Esophagus mucosa (tissue), 1 donor: ENCODE results near the gene LONP2. TPM values are rescaled to one million over a fixed set of nuclear protein-coding genes. Genes with fewer than 3 reads are reported as not detected.
A peak's percentile ranks its signal among the peaks of the same experiment; 100 is the strongest.
"Not testable (repeated sequence)": the region's sequence is repeated elsewhere in the genome, so short reads cannot be mapped to it uniquely, and the experiment has no call there.

Source experiments
- ATAC-seq: fragments of 200-7000 bp; cut with Tn5 transposase; one replicate; pipeline ENCODE4 v1.9.1; 2020
- total RNA-seq: library from RNA; stranded (reverse); gene quantifications from one replicate; pipeline ENCODE4 v1.2.4, GENCODE V29; 2023
- donor health status: DM: yes; HTN: yes; CAD: no.

The LONP2 gene
- total RNA-seq, 1 donor from 2014 or later: 36.2 TPM

DNA sequence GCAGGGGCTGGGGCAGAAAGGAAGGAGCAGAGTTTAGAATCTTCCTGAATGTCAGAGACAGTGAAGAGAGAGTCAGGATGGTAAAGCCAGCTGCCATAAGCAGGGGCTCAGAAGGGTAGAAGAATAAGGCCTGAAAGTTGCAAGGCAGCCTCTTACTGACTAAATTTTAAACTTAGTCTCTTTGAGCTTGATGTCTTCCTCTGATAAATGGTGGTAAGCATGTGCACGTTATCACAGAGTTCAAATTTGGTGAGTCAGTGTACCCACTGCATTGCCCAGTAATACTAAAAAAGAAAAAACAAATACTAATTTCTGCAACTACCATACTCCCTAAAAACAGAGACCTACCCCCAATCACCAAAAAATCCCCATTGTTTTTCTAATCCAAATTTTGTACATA, 96.0 kb downstream of the LONP2 start:
- no peak for ATAC-seq

DNA sequence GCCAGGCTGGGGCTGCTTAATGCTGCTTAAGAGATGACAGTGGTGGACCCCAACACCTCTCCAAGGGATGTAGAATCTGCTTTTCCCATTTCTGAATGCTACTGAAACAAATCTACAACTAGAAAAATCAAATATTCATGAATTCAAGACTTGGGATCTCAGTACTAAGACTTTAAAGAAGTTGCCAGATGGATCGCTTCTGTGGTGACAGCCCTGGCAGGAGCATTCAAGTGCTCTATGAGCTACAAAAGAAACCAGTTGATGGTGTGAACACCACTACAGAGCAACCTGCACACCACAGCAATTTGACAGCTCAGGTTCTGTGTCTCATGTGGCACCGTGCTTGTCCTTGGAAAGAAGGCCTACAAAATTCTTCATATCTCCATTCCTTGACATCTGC, 98.5 kb downstream of the LONP2 start:
- no peak for ATAC-seq

DNA sequence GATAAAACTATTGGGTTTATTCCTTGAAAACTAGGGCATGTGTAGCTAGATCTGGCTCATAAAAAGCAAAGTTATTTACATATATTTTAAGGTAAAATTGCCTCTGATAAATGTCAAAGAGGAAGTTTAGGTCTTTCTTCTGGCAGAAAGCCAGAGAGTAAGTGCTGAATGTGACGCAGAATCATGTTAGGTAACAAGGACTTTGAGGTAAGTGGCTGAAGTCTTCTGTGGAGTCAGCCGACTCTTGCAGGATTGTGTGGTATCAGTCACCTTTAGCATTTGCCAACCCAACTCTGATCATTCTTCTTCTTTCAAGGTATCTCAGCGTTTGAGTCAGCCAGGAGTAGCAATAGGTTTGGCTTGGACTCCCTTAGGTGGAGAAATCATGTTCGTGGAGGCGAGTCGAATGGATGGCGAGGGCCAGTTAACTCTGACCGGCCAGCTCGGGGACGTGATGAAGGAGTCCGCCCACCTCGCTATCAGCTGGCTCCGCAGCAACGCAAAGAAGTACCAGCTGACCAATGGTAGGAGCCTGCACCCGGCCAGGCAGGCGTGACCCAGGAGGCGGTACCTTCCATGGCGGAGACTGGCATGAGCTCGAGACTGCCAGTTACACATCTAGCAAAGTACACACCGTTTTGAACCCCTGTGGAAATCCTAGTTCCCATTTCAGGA, 103.2 kb downstream of the LONP2 start:
- ATAC-seq: no peak

DNA sequence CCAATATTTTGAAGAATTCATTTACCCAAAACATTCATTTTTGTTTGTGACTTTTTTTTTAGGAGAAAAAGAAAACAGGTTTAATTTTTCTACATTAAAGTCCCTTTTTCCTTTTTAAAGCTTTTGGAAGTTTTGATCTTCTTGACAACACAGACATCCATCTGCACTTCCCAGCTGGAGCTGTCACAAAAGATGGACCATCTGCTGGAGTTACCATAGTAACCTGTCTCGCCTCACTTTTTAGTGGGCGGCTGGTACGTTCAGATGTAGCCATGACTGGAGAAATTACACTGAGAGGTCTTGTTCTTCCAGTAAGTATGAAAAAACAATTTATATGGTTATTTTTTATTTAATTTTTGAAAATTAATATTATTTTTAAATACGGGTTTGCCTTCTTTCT, 103.9 kb downstream of the LONP2 start:
- ATAC-seq: no peak

DNA sequence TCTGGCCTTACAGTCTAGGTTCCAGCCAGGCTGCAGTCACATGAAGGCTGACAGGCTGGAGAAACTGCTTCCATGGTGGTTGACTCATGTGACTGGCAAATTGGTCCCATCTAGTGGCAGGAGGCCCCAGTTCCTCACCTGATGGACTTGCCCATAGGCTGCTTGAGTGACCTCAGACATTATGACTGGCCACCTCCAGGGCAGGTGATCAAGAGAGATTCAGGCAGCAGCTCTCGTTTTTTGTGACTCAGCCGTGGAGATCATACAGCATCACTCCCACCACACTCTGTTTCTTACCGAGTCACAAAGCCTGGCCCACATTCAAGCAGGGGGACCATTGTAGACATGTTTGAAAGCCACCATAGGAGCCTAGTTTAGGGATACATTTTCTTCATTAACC, 106.6 kb downstream of the LONP2 start:
- ATAC-seq: peak; percentile 52

DNA sequence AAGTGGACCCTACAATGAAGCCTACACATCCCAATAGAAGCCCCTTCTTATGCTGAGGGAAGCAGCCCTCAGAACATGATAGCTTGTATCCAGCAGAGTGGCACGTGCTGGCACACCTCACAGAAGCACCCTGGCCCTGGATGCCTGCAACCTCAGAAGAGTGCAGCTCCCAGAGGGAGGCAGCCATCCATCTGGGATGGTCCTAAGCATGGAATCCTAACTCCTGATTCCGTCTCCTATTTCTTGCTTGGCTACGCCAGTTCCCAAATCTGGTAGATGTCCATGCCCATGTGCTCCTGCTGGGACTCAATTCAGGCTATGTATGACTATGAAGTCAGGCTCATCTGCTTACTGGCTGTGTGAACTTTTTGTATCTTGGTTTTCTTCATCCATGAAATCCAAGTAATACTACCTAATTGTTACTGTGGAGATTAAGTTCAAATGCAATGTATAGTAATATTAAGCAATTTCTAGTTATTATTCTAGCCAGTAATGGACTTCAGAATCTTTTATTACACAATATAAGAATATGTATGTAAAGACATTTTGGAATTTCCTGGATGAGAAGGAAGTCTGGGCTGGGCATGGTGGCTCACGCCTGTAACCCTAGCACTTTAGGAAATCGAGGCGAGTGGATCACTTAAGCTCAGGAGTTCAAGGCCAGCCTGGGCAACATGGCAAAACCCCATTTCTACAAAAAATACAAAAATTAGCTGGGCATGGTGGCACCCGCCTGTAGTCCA, 108.7 kb downstream of the LONP2 start:
- ATAC-seq: no peak

DNA sequence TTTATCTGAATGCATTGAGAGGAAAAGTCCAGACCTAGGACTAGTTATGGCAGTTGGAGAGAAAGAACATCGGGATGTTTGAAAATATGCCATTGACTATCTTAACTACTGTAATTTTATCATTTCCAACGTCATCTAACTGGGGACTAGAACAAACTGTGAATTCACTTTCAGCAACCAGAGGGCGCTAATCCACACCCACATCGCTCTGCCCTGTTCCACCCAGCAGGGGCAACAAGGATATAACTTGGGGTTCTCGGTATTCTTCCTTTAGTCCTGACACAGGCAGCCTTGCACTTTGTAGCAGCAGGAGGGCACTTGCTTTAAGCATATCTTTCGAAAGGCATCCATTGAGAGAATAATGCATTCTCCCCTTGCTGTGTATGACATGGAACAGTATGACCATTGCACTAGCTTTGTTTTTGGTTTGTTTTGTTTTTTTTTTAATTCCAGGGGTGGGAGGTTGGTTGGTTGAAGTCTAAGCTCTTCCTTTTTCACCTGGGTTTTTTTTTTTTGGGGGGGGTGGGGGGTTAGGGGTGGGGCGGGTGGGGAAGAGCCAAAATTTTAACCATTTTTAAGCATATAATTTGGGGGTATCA, 109.6 kb downstream of the LONP2 start:
- ATAC-seq: peak; percentile 84

DNA sequence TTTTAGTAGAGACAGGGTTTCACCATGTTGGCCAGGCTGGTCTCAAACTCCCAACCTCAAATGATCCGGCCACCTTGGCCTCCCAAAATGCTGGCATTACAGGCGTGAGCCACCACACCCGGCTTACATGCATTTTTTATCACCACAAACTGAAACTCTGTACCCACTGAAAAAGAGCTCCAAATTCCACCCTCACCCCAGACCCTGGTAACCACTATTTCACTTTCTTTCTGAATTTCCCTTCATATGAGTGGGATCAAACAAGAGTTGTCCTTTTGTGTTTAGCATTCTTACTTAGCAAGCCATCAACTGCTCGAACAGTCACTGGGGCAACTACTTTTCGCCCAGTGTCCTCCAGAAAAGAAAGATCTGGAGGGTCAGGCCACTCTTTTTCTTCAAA, 110.3 kb downstream of the LONP2 start:
- ATAC-seq: not testable (repeated sequence)

DNA sequence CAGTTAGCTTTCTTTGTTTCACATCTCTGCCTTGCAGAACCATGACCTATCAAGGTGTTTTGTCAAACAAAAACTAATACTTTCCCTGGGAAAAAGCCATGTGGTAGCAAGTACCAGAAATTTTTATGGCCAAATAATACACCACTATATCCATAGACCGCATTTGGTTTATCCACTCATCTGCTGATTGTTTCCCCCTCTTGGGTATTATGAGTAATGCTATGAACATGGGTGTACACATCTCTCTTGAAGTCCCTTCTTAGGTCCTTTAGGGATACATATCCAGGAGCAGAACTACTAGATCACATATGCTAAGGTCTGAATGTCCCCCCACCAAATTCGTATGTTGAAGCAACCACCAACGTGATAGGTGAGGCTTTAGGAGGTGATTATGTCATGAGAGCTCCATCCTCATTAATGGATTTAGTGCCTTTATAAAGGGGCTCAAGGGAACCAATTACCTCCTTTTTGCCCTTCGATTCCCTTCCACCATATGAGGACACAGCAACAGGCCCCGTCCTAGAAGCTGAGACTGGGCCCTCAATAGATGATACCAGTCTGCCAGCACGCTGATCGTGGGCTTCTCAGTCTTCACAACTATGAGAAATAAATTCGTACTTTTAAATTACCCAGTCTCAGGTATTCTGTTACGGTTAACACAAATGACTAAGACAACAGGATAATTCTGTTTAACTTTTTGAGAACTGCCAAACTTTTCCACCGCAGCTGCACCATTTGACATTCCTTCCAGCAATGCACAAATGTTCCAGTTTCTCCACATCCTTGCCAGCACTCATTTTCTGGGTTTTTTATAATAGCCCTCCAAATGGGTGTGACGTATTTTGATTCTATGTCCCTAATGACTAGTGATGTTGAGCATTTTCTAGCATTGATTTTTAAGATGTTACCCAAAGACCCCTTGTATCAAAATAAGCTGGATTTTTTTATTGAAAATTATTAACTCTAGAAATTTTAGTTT, 111.1 kb downstream of the LONP2 start:
- no peak for ATAC-seq

DNA sequence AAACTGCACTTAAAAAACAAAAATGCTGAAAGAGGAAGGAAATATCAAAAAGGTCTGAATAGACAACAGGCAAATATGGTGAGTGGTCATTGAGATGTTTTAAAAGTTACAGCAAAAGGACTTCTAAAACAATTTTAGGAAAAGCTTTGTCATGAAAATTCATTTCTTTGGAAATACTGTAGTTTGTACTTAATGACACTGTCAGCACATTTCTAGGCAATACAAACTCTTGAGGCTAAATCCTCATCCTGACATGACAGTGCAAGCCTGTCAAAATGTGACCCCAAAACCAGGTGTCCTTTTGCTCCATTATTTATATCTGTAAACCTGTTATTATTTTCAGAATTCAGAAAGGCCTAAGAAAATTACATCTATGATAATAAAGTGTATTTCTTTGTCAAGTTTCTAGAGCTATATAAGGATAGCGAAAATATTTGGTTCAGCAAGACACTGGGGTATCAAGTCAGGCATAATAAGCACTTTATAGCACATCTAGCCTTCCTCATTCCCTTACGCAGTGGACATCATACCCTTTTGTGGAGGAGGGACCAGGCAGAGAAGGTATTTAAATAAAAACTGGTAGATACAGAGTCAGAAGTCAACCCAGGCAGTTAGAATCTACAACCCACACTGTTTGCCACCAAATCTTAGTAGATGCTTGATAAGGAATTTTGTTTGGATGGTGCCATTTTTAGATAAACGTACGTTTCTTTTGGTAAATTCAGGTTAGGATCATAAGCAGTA, 112.7 kb downstream of the LONP2 start:
- ATAC-seq: no peak

DNA sequence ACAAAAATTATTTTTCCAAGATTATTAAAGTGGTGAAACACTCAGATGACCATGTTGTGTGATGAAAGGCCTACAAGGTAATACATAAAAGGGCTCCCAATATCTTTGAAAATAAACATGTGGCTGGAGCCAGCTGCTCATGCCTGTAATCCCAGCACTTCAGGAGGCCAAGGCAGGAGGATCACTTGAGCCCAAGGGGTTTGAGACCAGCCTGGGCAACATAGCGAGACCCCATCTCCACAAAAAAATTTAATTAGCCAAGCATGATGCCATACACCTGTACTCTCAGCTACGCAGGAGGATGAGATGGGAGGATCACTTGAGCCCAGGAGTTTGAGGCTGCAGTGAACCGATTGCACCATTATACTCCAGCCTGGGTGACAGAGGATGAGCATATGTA, 114.3 kb downstream of the LONP2 start:
- no peak for ATAC-seq

DNA sequence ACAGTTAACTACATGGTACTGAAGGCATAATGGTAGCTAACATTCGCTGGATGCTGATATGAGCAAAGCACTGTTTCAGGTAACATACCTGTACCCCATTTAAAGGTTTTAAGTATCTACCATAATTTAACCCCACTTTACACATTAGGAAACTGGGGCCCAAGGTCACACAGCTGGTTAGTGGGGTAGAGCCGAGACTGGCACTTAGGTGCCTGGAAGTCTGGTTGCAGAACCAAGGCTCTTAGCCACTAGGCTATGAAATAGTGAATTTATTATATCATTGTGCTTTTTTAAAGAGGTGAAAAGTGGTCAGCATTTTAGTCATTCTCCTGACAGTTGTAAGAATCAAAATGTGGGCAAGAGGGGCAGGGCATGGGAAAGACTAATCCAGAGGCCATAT, 115.9 kb downstream of the LONP2 start:
- no peak for ATAC-seq

DNA sequence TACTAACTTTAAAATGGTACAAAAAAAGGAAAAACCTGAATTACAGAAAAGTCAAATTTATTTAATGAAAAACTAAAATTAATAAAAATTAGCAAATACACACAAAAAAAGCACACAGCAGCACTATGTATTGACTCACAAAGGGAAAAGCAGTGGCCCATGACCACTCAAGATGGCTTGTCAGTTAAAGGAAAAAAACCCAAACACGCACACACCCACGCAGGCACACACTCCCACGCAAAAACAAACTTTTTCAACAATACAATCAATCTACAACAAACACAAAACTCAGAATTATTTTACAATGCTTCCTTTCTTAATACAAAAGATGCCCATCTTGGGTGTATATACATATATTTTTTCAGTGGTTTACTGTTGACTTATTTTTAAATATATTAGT, 116.9 kb downstream of the LONP2 start:
- no peak for ATAC-seq

DNA sequence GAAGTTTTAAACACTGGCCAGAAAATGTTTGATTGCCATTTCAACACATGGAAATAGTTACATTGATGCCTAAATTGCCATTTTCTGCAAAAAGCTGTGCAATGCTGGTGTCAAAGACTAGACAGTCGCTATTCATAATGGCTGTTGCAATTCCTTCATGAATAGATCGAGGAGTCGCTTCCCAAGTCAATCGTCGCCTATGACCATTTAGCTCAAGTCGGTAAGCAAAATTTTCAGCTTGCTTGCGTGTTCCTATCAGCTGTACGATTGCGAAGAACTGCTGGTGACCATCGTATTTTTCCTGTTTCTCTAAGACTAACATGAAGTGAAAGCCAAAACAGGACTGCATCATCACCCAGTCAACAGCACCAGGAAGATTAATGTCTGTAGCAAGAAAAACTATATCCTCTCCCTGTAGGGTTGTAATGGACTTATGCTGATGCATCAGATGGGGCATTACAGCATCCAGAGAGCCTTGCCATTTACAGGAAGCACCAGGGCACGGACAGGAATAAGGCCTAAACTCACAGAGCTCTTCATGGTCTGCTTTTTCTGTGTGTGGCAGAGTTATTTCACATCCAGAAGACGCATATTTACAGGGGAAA, 117.5 kb downstream of the LONP2 start:
- no peak for ATAC-seq

DNA sequence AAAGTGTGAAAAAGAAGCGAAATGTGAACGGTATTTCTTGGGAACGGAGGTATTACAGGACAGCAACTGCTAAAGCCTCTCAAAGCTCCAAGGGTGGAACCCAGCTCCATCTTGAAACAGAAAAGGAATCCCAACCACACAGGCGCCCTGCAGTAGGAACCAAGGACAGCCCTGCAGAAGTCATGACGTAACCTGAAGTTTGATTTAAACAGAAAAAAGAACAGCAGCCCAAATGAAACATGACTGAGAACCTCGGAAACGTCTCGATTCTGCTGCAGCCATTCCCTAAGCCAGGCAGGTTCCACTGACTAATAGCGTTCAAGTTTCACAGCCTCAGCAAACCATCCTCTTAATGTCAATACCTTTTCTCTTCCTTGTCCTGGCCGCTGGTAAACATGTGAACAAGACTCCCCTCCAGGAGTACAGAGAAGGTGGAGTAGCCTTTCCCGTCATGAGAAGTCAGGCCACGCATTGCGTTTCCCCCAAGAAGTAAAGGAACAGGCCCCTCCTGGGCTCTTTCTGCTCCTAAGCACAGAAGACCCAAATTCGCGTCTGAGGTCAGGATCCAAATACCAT, 121.0 kb downstream of the LONP2 start:
- peak; percentile 56 for ATAC-seq

DNA sequence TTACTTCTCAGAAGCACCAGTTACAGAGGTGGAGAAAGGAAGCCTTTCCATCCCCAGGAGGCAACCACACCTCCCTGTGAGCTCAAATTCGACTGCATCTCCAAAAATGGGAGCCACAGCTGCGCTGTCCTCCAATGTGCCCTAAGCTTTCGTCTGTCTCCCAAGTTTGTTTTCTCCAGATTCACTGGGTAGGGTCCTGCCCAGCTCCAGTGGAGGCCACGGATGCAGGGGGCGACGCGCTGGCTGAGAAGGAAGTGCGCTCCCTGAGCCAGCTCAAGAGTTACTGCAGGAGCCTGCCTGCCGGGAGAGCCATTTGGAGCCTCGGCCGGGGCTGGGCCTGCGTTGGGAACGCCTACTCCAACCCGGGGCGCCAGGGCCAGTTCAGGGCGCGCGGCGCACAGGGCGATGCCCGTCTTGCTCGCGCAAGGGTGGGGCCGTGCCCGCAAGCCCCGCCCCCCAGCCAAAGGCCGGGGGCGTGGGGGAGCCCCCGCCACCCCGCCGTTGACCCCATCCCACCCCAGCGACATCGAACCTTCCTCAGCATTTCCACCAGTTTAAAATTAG, 121.6 kb downstream of the LONP2 start:
- peak; percentile 99 for ATAC-seq

DNA sequence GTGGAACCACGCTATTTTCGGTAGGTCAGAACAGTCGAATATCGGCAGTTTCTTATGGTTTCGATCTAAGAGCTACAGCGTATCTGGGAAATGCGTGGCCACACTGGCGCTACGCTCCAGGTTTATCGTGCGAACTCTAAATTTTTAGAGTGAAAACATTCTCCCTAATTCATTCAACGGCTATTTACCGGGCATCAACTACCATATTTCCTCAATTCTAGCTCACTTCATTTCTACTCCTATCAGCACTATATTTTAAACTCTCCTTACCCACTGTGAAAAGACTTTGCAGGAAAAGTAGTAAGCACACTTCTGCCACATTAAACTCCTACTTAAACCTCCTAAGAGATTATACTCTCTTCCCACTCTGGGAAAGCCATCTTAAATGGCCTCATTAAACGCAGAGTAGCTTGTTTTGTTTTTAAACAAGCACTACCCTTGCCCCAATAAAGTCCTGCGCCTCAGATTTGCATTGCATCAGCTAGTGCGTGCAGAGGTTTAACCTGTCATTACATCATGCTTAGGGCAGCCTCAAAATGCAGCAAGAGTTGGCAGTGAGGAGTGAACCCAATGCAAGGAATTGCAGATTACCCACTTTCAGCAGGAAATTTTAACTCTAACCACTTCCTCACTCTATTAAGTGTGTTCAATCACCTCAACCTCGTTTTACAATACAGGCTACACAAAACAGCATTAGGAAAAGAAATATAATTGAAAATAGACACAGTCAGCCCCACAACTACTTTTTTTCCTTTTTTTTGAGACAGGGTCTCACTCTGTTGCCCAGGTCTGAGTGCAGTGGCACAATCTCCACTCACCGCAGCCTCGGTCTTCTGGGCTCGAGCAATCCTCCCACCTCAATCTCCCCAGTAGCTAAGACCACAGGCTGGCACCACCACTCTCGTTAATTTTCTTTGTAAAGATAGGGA, 122.3 kb downstream of the LONP2 start:
- ATAC-seq: peak; percentile 78

DNA sequence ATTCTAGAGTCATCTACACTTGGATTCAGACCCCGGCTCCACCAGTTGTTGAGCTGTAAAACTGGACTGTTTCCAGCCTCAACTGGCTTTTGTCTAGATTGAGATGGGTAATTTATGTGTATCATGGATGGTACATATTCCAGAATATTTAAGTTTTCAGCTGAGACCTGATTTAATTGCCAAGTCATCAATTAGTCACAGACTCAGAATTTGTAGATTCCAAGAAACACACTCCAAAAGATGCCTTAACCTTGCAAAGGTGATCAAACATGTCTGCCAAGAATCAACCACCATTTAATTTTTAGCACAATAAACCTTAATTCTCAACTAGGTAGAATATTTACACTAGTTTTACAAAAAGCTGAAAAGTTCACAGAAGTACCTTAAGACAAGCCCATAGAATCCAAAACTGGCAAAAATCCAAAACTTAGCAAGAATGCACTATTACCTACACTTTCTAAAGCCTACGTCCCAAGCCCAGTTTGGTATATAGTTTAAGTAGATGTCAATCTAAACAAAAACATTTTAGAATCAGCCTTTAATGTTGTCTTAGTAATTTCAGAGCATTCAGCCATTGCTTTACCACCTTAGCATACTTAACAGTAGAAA, 123.4 kb downstream of the LONP2 start:
- ATAC-seq: no peak

DNA sequence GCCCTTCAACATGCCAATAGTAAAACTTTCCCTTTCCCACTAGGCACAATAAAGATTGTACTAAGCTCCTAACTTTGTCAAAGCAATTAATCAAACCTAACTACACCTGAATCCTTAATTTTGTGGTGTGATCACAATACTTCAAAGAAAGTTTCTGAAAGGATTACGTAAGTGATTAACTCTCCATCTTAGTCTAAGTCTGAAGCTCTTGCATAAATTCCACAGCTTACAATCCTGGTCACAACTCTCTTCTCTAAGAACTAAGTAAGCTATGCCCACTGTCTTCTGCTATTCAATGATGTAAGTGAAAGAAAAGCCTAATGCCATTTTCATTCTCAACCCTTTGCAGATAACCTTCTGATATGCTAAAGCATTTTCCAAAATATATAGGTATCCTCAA, 125.7 kb downstream of the LONP2 start:
- no peak for ATAC-seq
